Anterior cingulate cortex (tissue), 58 donors: Measurements from ENCODE around the gene ACSL4.

Experiments
- DNase-seq, 58 donors: peaks; one replicate each; lab custom pipeline; 2025; lab: John Stamatoyannopoulos, UW

ACSL4 gene

DNA sequence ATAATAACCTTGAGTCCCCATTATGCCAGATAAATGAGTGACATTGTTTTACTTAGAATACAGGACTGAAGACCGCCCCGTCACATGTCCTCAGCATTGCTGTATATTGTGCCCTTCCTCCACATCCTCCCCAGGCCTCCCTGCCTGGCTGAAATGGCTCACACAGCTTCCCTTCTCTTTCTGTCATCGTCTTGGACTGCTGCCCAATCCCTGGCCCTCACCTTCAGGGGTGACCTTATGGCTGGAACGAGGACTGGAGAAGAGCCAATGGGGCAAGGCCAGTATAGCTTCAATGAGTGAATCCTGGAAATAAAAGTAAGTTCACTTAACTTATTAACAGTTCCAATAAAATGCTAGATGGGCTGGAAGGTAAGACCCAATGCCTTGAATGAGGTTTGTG, 110.8 kb downstream of the ACSL4 start:
- DNase-seq = no peak

GRCh38 chrX:109619771-109620170, 113.3 kb downstream of the ACSL4 start:
- DNase-seq = no peak

DNA sequence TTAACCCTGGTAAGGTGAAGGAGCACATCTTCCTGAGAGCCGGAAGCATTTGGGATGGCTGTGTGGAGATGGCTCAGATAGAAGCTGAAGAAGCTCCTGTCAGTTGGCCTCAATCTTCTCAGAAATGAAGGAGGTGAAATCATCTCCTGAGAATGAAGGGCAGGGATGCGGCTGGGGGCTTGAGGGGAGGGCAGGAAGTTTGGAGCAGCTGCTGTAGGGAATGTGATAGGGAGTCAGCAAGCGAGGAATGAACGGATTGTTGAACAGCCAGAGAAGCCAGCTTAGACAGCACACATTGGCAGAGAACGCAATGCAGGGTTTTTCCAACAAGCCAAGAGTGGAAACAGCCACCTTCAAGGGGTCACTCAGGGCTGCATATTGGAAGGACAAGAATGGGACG, 118.1 kb downstream of the ACSL4 start:
- DNase-seq = no peak

DNA sequence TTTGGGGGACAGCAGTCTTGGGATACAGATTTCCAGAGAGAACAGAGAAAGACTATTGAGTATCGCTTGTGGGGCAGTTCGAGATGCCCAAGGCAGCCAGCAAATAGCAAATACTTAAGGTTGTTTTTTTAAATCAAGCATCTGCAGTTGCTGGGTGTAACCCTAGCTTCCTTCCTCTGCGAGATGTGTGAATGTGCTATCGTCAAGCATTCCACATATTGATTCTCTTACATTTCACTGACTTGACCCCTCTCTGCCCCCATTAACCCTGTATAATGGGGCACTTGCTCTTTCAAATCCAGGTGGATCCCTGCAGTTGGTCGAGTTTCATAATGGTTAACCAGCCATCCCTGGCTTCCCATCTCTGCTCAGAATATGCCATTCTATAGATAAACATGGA, 131.6 kb downstream of the ACSL4 start:
- no peak for DNase-seq

- peak in 33 of 58 donors; percentile 0 to 47 (median 2) for DNase-seq
Measured at GRCh38 chrX:109600237-109600651, 132.8 kb downstream of the ACSL4 start.

GRCh38 chrX:109596015-109596414, 137.0 kb downstream of the ACSL4 start:
- DNase-seq = no peak
